MM.1S (cell line): Measurements from ENCODE around the gene WWTR1.

Source experiments
- DNase-seq: peaks from one replicate; pipeline ENCODE4 v3.0.0-alpha.2; 2015
- H2AFZ ChIP-seq: fragments of 300-600 bp; sonication (generic); 2 replicates; pipeline ENCODE4 v1.6.0; 2016; ENCODE audit warnings: antibody characterized with exemption, low read length
- H3F3A ChIP-seq: fragments of 300-600 bp; sonication (generic); 2 replicates; pipeline ENCODE4 v1.6.1; 2016; ENCODE audit warnings: mild to moderate bottlenecking, antibody characterized with exemption, low read length, moderate library complexity, mixed read lengths; ENCODE audit not compliant: insufficient read depth
- H3K27ac ChIP-seq: fragments of 300-600 bp; sonication (generic); 2 replicates; pipeline ENCODE4 v1.5.1; 2016; ENCODE audit warnings: mild to moderate bottlenecking, low read length
- H3K27me3 ChIP-seq: fragments of 300-600 bp; sonication (generic); replicated peaks from 2 replicates; pipeline ENCODE4 v1.6.0; 2016; ENCODE audit warnings: low read length; ENCODE audit not compliant: insufficient read depth
- H3K36me3 ChIP-seq: fragments of 300-600 bp; sonication (generic); replicated peaks from 2 replicates; pipeline ENCODE4 v1.6.1; 2016; ENCODE audit warnings: mild to moderate bottlenecking, low read length, mixed read lengths; ENCODE audit not compliant: insufficient read depth
- H3K4me1 ChIP-seq: fragments of 300-600 bp; sonication (generic); 2 replicates; pipeline ENCODE4 v1.6.1; 2016; ENCODE audit warnings: low read length, mixed read lengths
- H3K4me2 ChIP-seq: fragments of 300-600 bp; sonication (generic); 2 replicates; pipeline ENCODE4 v1.6.0; 2016; ENCODE audit warnings: low read depth, low read length
- H3K4me3 ChIP-seq: fragments of 300-600 bp; sonication (generic); 2 replicates; pipeline ENCODE4 v1.5.1; 2016; ENCODE audit warnings: low read length, mixed read lengths
- H3K79me2 ChIP-seq: fragments of 300-600 bp; sonication (generic); 2 replicates; pipeline ENCODE4 v1.6.1; 2016; ENCODE audit warnings: mixed run types, low read length, mixed read lengths
- H3K9ac ChIP-seq: fragments of 300-600 bp; sonication (generic); 2 replicates; pipeline ENCODE4 v1.6.1; 2016; ENCODE audit warnings: low read length, mixed read lengths
- H3K9me2 ChIP-seq: fragments of 300-600 bp; sonication (generic); replicated peaks from 2 replicates; pipeline ENCODE4 v1.6.1; 2016; ENCODE audit warnings: mild to moderate bottlenecking, low read length, mixed read lengths; ENCODE audit not compliant: insufficient read depth
- H3K9me3 ChIP-seq: fragments of 300-600 bp; sonication (generic); replicated peaks from 2 replicates; pipeline ENCODE4 v1.6.1; 2016; ENCODE audit warnings: mild to moderate bottlenecking, low read length, mixed read lengths; ENCODE audit not compliant: insufficient read depth
- H4K20me1 ChIP-seq: fragments of 300-600 bp; sonication (generic); 2 replicates; pipeline ENCODE4 v1.6.1; 2016; ENCODE audit warnings: mild to moderate bottlenecking, low read length, moderate library complexity, mixed read lengths; ENCODE audit not compliant: insufficient read depth
- EZH2 ChIP-seq: fragments of 300-600 bp; sonication (generic); optimal IDR thresholded peaks from 2 replicates; pipeline ENCODE3; 2017; ENCODE audit warnings: low read depth, mild to moderate bottlenecking, antibody characterized with exemption, low read length, mixed read lengths
- EZH2phosphoT487 ChIP-seq: fragments of 300-600 bp; sonication (generic); IDR thresholded peaks from 2 replicates; pipeline ENCODE4 v1.6.1; 2018; ENCODE audit warnings: antibody characterized with exemption, low read length
- TF ChIP-seq, protein P1 (sequence below): fragments of 300-600 bp; sonication (generic); IDR thresholded peaks from 2 replicates; pipeline ENCODE4 v1.5.1; 2016; ENCODE audit warnings: antibody characterized with exemption, low read length, mixed read lengths

The WWTR1 gene

GRCh38 chr3:149534671-149535332, 123.0 kb downstream of the WWTR1 start:
- Histone ChIP-seq H3K4me2 (no peak overlapping the region), H3K9me2 (no peaks in the 10 kb centered on the region), H3K27ac (no peak overlapping the region), H3K36me3 (no peaks in the 10 kb centered on the region), H3F3A (no peaks in the 10 kb centered on the region), H3K9ac (no peak overlapping the region), H3K4me1 (peaks cover 16% of the 10 kb centered on the region), H2AFZ (no peak overlapping the region), H3K9me3 (no peaks in the 10 kb centered on the region), H3K4me3 (no peak overlapping the region), H3K79me2 (no peaks in the 10 kb centered on the region), H4K20me1 (no peaks in the 10 kb centered on the region), H3K27me3 (no peaks in the 10 kb centered on the region)
- no peak for DNase-seq
- TF ChIP-seq, protein P1, sequence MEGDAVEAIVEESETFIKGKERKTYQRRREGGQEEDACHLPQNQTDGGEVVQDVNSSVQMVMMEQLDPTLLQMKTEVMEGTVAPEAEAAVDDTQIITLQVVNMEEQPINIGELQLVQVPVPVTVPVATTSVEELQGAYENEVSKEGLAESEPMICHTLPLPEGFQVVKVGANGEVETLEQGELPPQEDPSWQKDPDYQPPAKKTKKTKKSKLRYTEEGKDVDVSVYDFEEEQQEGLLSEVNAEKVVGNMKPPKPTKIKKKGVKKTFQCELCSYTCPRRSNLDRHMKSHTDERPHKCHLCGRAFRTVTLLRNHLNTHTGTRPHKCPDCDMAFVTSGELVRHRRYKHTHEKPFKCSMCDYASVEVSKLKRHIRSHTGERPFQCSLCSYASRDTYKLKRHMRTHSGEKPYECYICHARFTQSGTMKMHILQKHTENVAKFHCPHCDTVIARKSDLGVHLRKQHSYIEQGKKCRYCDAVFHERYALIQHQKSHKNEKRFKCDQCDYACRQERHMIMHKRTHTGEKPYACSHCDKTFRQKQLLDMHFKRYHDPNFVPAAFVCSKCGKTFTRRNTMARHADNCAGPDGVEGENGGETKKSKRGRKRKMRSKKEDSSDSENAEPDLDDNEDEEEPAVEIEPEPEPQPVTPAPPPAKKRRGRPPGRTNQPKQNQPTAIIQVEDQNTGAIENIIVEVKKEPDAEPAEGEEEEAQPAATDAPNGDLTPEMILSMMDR = no peak
- no peak for TF ChIP-seq EZH2phosphoT487

- H4K20me1 ChIP-seq = no peaks in the 10 kb centered on the region
- no peaks in the 10 kb centered on the region for H3F3A ChIP-seq
- no peak overlapping the region for H3K4me2 ChIP-seq
- no peaks in the 10 kb centered on the region for H3K9me2 ChIP-seq
- H3K79me2 ChIP-seq = no peaks in the 10 kb centered on the region
- H3K9me3 ChIP-seq = no peaks in the 10 kb centered on the region
- peaks cover 16% of the 10 kb centered on the region for H3K4me1 ChIP-seq
- H3K4me3 ChIP-seq = no peak overlapping the region
- DNase-seq = no peak
- H3K27ac ChIP-seq = no peak overlapping the region
- no peaks in the 10 kb centered on the region for H3K36me3 ChIP-seq
- H2AFZ ChIP-seq = no peak overlapping the region
- TF ChIP-seq EZH2 (no peak), EZH2phosphoT487 (no peak)
- TF ChIP-seq, protein P1 = no peak
- no peaks in the 10 kb centered on the region for H3K27me3 ChIP-seq
- no peak overlapping the region for H3K9ac ChIP-seq
Observed at GRCh38 chr3:149534082-149534481, 123.7 kb downstream of the WWTR1 start.

GRCh38 chr3:149532489-149533180, 125.2 kb downstream of the WWTR1 start:
- no peaks in the 10 kb centered on the region for H3K79me2 ChIP-seq
- no peaks in the 10 kb centered on the region for H3F3A ChIP-seq
- peaks cover 16% of the 10 kb centered on the region for H3K4me1 ChIP-seq
- peak overlapping the region; percentile 44 for H3K4me3 ChIP-seq
- TF ChIP-seq EZH2phosphoT487 (no peak), EZH2 (no peak)
- TF ChIP-seq, protein P1 = no peak
- peak overlapping the region; percentile 55; the same call in 1 of the 2 replicates for H3K27ac ChIP-seq
- no peaks in the 10 kb centered on the region for H3K9me2 ChIP-seq
- H3K36me3 ChIP-seq = no peaks in the 10 kb centered on the region
- peak overlapping the region; percentile 71 for H2AFZ ChIP-seq
- H3K9ac ChIP-seq = peak overlapping the region; percentile 41; the same call in 1 of the 2 replicates
- DNase-seq = peak; percentile 42
- H3K27me3 ChIP-seq = no peaks in the 10 kb centered on the region
- no peaks in the 10 kb centered on the region for H4K20me1 ChIP-seq
- peak overlapping the region; percentile 80 for H3K4me2 ChIP-seq
- H3K9me3 ChIP-seq = no peaks in the 10 kb centered on the region
